ENCODE measurements around the gene SKAP1.
"Not testable (repeated sequence)": the region's sequence is repeated elsewhere in the genome, so short reads cannot be mapped to it uniquely, and the experiment has no call there.

SKAP1 gene

GRCh38 chr17:48207776-48208544, 222.1 kb downstream of the SKAP1 start:
- no peak overlapping the region for H3K27ac ChIP-seq
- no peak for TF ChIP-seq ZFX (IDR thresholded peaks at IDR 0.05)
- TF ChIP-seq CTCF (conservative IDR thresholded peaks at IDR 0.05), result no peak

- not testable (repeated sequence) for H3K27ac ChIP-seq
Observed at GRCh38 chr17:48207036-48207435, 223.0 kb downstream of the SKAP1 start.

GRCh38 chr17:48202959-48203358, 227.1 kb downstream of the SKAP1 start:
- no peak overlapping the region for H3K27ac ChIP-seq
- no peak for TF ChIP-seq CTCF (conservative IDR thresholded peaks at IDR 0.05)
- no peak for TF ChIP-seq ZFX (IDR thresholded peaks at IDR 0.05)

- TF ChIP-seq CTCF (conservative IDR thresholded peaks at IDR 0.05) (no peak), ZFX (IDR thresholded peaks at IDR 0.05) (no peak)
- no peak overlapping the region for H3K27ac ChIP-seq
Observed at GRCh38 chr17:48198950-48199541, 231.0 kb downstream of the SKAP1 start.

- no peak overlapping the region for H3K27ac ChIP-seq
- TF ChIP-seq ZFX (IDR thresholded peaks at IDR 0.05) (no peak), CTCF (conservative IDR thresholded peaks at IDR 0.05) (no peak)
Observed at GRCh38 chr17:48195910-48196309, 234.1 kb downstream of the SKAP1 start.

- TF ChIP-seq ZFX (IDR thresholded peaks at IDR 0.05) (no peak), CTCF (conservative IDR thresholded peaks at IDR 0.05) (no peak)
- no peak overlapping the region for H3K27ac ChIP-seq
Observed at GRCh38 chr17:48194097-48194550, 235.9 kb downstream of the SKAP1 start.

GRCh38 chr17:48192321-48192731, 237.7 kb downstream of the SKAP1 start:
- TF ChIP-seq ZFX (IDR thresholded peaks at IDR 0.05), result no peak
- no peak for TF ChIP-seq CTCF (conservative IDR thresholded peaks at IDR 0.05)
- H3K27ac ChIP-seq, result no peak overlapping the region

Data from C4-2B (cell line).